Urinary bladder (tissue), 4 donors: Measurements from ENCODE around the gene TGIF2. TPM values are rescaled to one million over a fixed set of nuclear protein-coding genes. Genes with fewer than 3 reads are reported as not detected.
"Not testable (repeated sequence)": the region's sequence is repeated elsewhere in the genome, so short reads cannot be mapped to it uniquely, and the experiment has no call there.

ENCODE experiments used
- DNase-seq: peaks from one replicate; pipeline ENCODE4 v3.0.0-alpha.2; 2015; ENCODE audit errors: extremely low spot score
- H3K27ac ChIP-seq: one replicate; pipeline ENCODE4 v1.5.1; 2013; ENCODE audit warnings: low read depth, mild to moderate bottlenecking, moderate library complexity
- H3K36me3 ChIP-seq: one replicate; pipeline ENCODE4 v1.6.1; 2013; ENCODE audit warnings: mild to moderate bottlenecking, moderate library complexity; ENCODE audit not compliant: insufficient read depth
- H3K4me1 ChIP-seq: one replicate; pipeline ENCODE4 v1.6.1; 2013; ENCODE audit warnings: mild to moderate bottlenecking, moderate library complexity; ENCODE audit not compliant: insufficient read depth
- H3K4me3 ChIP-seq: one replicate; pipeline ENCODE4 v1.5.1; 2013; ENCODE audit warnings: low read depth, low read length
- whole genome bisulfite sequencing: extraction: QIAGEN DNeasy Blood & Tissue Kit; methylation state at CpG from one replicate; pipeline ENCODE4 v1.1.7; 2013; 5-methylcytosine and 5-hydroxymethylcytosine counted together
- polyA plus RNA-seq: library from polyadenylated mRNA; stranded (reverse); fragments of 200-250 nt; gene quantifications from one replicate; pipeline ENCODE4 v1.2.3, GENCODE V29; 2013
- small RNA-seq: library from RNA; depleted of rRNA; stranded (forward); fragments of <200 nt; gene quantifications from one replicate; pipeline ENCODE3, GENCODE V24; 2014
- total RNA-seq: library from RNA; depleted of rRNA; stranded (reverse); fragments of >200 nt; gene quantifications from one replicate; pipeline ENCODE4 v1.2.3, GENCODE V29; 2014
- donor health status: healthy with polysubstance abuse.
- donor health status: healthy.

TGIF2 gene
- total and polyA plus RNA-seq, 2 donors, result 7.3 to 18.6 TPM

DNA sequence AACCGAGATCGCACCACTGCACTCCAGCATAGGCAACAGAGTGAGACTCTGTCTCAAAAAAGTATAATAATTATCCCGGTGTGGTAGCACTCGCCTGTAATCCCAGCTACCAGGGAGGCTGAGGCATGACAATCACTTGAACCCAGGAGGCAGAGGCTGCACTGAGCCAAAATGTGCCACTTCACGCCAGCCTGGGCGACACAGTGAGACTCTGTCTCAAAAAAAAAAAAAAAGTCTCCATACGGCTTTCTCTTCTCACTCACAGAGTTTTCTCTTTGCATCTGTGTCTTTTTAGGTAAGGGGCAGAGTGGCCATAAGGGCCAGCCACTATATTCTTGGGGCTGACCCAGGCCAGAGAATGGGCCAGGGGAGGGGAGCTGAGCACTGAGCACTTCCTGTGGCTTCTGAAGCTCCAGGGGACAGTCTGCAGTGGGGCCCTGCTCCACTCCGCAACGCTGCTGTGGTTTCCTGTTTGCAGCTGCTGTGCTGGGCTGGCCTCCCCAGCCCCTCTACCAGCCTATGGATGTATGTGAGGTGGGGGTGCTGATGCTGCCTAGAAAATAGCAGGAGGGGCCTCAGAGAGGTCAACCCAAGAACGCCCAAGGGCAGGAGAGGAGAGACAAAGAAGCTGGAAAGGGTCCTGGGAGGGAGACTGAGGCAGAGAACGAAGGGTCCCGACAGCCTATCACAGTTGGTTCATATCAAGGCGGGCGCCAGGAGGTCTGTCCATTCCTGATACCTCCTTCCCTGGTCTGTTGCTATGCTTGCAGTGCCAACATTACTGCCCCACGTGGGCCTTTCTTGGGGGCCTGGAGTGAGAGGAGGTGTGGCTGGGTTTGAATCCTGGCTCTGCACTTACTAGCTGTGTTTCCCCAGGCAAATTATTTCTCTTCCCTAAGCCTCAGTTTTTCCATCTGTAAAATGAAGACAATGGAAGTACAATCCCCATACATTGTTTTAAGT is 56.6 kb downstream of the TGIF2 start:
- WGBS, result 73% methylated on average over 15 of the region's 15 CpGs
- no peak for DNase-seq
- no peaks in the 10 kb centered on the region for H3K36me3 ChIP-seq
- no peak overlapping the region for H3K27ac ChIP-seq
- no peaks in the 10 kb centered on the region for H3K4me1 ChIP-seq
- H3K4me3 ChIP-seq, result no peak overlapping the region

DNA sequence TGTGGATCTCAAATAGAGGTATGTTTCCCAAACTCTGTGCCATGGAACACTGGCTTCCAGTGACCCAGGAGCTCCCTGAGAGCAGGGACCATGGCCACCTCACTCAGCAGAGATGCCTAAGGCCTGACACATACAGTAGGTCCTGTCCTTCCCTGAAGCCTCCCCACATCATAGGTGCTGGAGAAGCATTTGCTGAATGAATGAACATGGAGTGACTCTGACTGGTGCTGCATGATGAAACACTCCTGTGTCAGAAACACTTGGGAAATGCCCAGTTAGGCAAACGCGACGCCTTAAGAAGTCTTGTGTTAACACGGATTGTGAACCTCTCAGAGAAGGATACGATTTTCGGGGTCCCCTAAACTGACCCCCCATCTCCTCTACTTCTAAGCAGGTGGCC is 58.2 kb downstream of the TGIF2 start:
- no peaks in the 10 kb centered on the region for H3K36me3 ChIP-seq
- DNase-seq, result no peak
- no peaks in the 10 kb centered on the region for H3K4me1 ChIP-seq
- 91% methylated on average over 6 of the region's 6 CpGs for WGBS
- H3K27ac ChIP-seq, result no peak overlapping the region
- no peak overlapping the region for H3K4me3 ChIP-seq

DNA sequence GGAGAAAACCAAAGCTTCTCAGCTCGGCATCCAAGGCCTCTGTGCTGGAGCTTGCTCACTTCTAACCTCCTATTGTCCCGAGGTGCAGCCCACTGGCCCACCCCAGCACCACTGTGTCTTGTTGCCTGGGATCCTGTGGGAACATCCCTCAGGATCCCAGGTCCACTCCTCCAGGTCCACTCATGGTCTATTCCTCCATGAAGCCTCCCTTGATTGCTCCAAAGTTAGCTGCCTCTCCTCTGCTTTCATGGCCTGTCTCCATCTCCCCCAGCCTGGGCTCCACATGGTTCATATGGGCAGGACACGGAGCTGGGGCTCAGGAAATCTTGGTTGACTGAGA is 58.7 kb downstream of the TGIF2 start:
- H3K36me3 ChIP-seq, result no peaks in the 10 kb centered on the region
- WGBS, result 78% methylated on average over 3 of the region's 3 CpGs
- no peak overlapping the region for H3K4me3 ChIP-seq
- DNase-seq, result no peak
- no peaks in the 10 kb centered on the region for H3K4me1 ChIP-seq
- H3K27ac ChIP-seq, result no peak overlapping the region

GRCh38 chr20:36632487-36633284 is 59.3 kb downstream of the TGIF2 start:
- no peaks in the 10 kb centered on the region for H3K36me3 ChIP-seq
- DNase-seq, result no peak
- 79% methylated on average over 14 of the region's 14 CpGs for WGBS
- H3K4me3 ChIP-seq, result no peak overlapping the region
- no peaks in the 10 kb centered on the region for H3K4me1 ChIP-seq
- no peak overlapping the region for H3K27ac ChIP-seq

DNA sequence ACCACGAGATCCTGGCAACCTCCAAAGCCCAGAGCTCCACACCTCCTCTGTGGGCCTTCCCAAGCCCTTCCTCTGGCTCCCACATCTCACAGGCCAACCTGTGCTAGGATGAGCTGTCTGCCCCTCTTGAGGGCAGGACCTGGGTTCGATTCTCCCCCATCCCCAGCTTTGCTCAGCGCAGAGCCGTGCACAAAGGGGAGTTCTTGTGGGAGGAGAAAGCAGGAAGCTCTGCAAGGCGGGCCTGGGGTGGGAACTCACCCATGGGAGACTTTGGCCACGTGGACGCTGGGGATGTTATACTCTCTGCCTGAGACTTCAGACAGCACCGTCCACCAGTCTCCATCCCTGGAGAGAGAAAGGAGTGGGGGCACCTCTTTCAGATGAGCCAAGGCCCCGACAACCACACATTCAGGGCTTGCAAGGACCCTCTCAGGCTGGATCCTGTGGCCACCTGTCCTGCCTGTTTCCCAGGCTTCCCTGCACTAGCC is 59.9 kb downstream of the TGIF2 start:
- no peak overlapping the region for H3K27ac ChIP-seq
- DNase-seq, result no peak
- H3K36me3 ChIP-seq, result no peaks in the 10 kb centered on the region
- no peak overlapping the region for H3K4me3 ChIP-seq
- H3K4me1 ChIP-seq, result no peaks in the 10 kb centered on the region
- WGBS, result 83% methylated on average over 9 of the region's 9 CpGs

- no peak for DNase-seq
- no peaks in the 10 kb centered on the region for H3K4me1 ChIP-seq
- 93% methylated on average over 11 of the region's 11 CpGs for WGBS
Measured at GRCh38 chr20:36634342-36634741, 60.9 kb downstream of the TGIF2 start.

DNA sequence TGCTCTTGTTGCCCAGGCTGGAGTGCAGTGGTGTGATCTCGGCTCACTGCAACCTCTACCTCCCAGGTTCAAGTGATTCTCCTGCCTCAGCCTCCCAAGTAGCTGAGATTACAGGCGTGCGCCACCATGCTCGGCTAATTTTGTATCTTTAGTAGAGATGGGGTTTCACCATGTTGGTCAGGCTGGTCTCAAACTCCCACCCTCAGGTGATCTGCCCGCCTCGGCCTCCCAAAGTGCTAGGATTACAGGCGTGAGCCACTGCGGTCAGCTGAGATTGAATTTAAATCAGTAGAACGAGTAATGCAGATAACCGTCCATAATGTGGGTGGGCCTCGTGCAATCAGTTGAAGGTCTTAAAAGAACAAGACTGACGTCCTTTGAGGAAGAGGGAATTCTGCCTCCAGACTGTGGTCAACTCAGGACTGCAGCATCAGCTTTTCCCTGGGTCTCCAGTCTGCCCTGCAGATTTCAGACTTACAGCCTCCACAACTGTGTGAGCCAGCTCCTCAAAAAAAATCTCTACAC is 65.5 kb downstream of the TGIF2 start:
- WGBS, result 92% methylated on average over 12 of the region's 12 CpGs
- not testable (repeated sequence) for H3K4me3 ChIP-seq, H3K27ac ChIP-seq, DNase-seq, H3K4me1 ChIP-seq, H3K36me3 ChIP-seq

More at GRCh38 chr20:36634342-36634741, 60.9 kb downstream of the TGIF2 start:
- Histone ChIP-seq H3K36me3 (no peaks in the 10 kb centered on the region), H3K27ac (no peak overlapping the region), H3K4me3 (no peak overlapping the region)

DNA sequence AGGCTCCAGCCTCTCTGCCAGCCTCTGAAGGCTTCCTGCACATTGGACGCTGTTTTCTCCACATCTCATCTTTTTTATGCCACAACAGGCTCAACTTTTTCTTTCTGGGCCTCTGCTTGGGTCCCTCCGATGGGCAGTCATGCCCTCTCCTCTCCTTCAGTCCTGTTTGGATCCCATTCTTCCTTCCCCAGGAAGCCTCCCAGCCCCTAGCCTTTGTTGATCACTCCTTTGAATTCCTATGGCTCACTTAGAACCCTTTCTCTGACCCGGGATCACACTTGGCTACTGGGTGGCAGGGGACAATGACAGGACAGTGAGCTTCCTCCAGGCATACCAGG is 68.1 kb downstream of the TGIF2 start:
- DNase-seq, result no peak
- no peaks in the 10 kb centered on the region for H3K4me1 ChIP-seq
- H3K4me3 ChIP-seq, result no peak overlapping the region
- H3K27ac ChIP-seq, result no peak overlapping the region
- H3K36me3 ChIP-seq, result no peaks in the 10 kb centered on the region
- WGBS, result 88% methylated on average over 3 of the region's 3 CpGs

DNA sequence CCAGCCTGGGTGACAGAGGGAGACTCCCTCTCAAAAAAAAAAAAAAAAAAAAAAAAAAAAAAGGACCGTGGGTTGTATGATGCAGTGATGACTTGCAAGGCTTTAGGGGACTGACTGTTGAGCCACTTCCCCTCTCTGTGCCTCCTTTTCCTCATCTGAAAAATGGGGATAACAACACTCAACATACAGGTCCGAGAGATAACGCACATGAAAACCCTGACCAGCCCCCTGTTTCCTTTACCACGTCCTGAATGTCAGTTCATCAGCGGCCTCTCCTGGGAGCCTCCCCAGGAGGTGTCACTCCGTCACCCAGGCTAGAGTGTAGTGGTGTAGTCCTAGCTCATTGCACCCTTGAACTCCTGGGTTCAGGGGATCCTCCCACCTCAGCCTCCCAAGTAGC is 68.7 kb downstream of the TGIF2 start:
- Histone ChIP-seq H3K36me3 (no peaks in the 10 kb centered on the region), H3K27ac (no peak overlapping the region), H3K4me3 (no peak overlapping the region), H3K4me1 (no peaks in the 10 kb centered on the region)
- DNase-seq, result no peak
- whole genome bisulfite sequencing, result 86% methylated on average over 6 of the region's 6 CpGs

Small RNAs within 50 kb of the gene (small RNA-seq; reads per million reads assigned to genes)
- gene RF00017, result not detected

Other genes with a start within 250 kb of the TGIF2 start
- 42.6 TPM for gene MYL9, start 32.1 kb upstream of the TGIF2 start, total RNA-seq
- 3,492 TPM for gene MYL9, start 32.1 kb upstream of the TGIF2 start, polyA plus RNA-seq
- gene RAB5IF, start 32.2 kb downstream of the TGIF2 start, total RNA-seq, result 34.8 TPM
- 69.4 TPM for gene RAB5IF, start 32.2 kb downstream of the TGIF2 start, polyA plus RNA-seq
- 0.11 TPM for gene SLA2, start 72.6 kb downstream of the TGIF2 start, total RNA-seq
- 0.38 TPM for gene SLA2, start 72.6 kb downstream of the TGIF2 start, polyA plus RNA-seq
- 26.9 TPM for gene NDRG3, start 172.5 kb downstream of the TGIF2 start, total RNA-seq
- 21.7 TPM for gene NDRG3, start 172.5 kb downstream of the TGIF2 start, polyA plus RNA-seq
- gene DSN1, start 200.2 kb downstream of the TGIF2 start, total RNA-seq, result 21.4 TPM
- 6.8 TPM for gene DSN1, start 200.2 kb downstream of the TGIF2 start, polyA plus RNA-seq